ENCODE measurements around the gene HHAT. TPM values are rescaled to one million over a fixed set of nuclear protein-coding genes. Genes with fewer than 3 reads are reported as not detected.

HHAT gene
- total RNA-seq, 2 experiments from 2014 or later = 0.82 to 0.84 TPM

GRCh38 chr1:210465150-210465549, 136.4 kb downstream of the HHAT start:
- ChIA-PET POLR2A (interaction anchor here (0.5 to 1.0 kb wide), 2 partner anchors 92 to 125 kb away, joined by 3 to 4 read pairs; no protein-coding TSS in a partner anchor), CTCF (interaction anchor here (1.9 kb wide), 1 partner anchor 18 kb away, joined by 7 read pairs; no protein-coding TSS in a partner anchor)
- no peaks in the 10 kb centered on the region for H3K27me3 Mint-ChIP-seq
- no peak overlapping the region for H3K4me3 Mint-ChIP-seq
- no peak for ATAC-seq
- intact Hi-C loops (cut with DNase I, micrococcal nuclease) = loop anchor here (2.0 to 5.0 kb wide), 3 partner anchors 64 to 133 kb away; no protein-coding TSS in a partner anchor
- no peak overlapping the region for H3K27ac Mint-ChIP-seq
- no peak for DNase-seq
- H3K9me3 Mint-ChIP-seq (ENCODE audit: low read depth) = no peaks in the 10 kb centered on the region
- H3K36me3 Mint-ChIP-seq (ENCODE audit: low read depth) = no peaks in the 10 kb centered on the region
- H3K4me1 Mint-ChIP-seq = peaks cover 24% of the 10 kb centered on the region

- ChIA-PET CTCF (no interaction called here), POLR2A (no interaction called here)
- no peak overlapping the region for H3K27ac Mint-ChIP-seq
- no peak overlapping the region for H3K4me3 Mint-ChIP-seq
- intact Hi-C loops (cut with DNase I, micrococcal nuclease) = loop anchor here in 1 of 2 experiments (5.0 kb wide), 1 partner anchor 135 kb away; no protein-coding TSS in a partner anchor
- H3K36me3 Mint-ChIP-seq (ENCODE audit: low read depth) = no peaks in the 10 kb centered on the region
- H3K9me3 Mint-ChIP-seq (ENCODE audit: low read depth) = no peaks in the 10 kb centered on the region
- peaks cover 24% of the 10 kb centered on the region for H3K4me1 Mint-ChIP-seq
- DNase-seq (no peak), ATAC-seq (no peak)
- H3K27me3 Mint-ChIP-seq = no peaks in the 10 kb centered on the region
These were observed 138.8 kb downstream of the HHAT start for GRCh38 chr1:210467440-210468043.

- Mint-ChIP-seq H3K4me3 (no peak overlapping the region), H3K27me3 (no peaks in the 10 kb centered on the region), H3K27ac (no peak overlapping the region), H3K4me1 (peaks cover 11% of the 10 kb centered on the region), H3K9me3 (ENCODE audit: low read depth) (no peaks in the 10 kb centered on the region), H3K36me3 (ENCODE audit: low read depth) (no peaks in the 10 kb centered on the region)
- intact Hi-C loops (cut with DNase I, micrococcal nuclease) = loop anchor here in 1 of 2 experiments (5.0 kb wide), 1 partner anchor 137 kb away; no protein-coding TSS in a partner anchor
- POLR2A ChIA-PET = no interaction called here
- CTCF ChIA-PET = no interaction called here
- DNase-seq (no peak), ATAC-seq (no peak)
These were observed 140.7 kb downstream of the HHAT start for GRCh38 chr1:210469441-210469840.

DNA sequence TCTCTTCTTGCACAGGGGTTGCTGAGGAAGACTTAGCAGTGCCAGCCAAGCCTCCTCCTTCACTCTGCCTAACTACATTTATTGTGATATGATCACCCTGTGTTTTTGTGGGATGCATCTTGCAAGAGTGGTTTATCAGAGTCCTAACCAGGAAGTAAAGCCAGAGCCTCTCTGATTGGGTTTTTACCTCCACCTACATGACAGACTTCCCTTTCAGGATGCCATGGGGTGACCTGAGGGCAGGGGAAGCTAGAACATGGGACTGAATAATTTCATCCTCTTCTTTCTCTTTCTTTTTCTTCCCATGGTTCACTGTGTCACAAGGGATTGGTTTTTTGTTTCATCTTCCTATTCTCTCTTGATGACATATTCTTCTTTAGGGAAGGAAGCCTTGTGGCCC, 146.6 kb downstream of the HHAT start:
- ChIA-PET POLR2A (no interaction called here), CTCF (no interaction called here)
- ATAC-seq (no peak), DNase-seq (no peak)
- no peaks in the 10 kb centered on the region for H3K27me3 Mint-ChIP-seq
- H3K9me3 Mint-ChIP-seq (ENCODE audit: low read depth) = no peaks in the 10 kb centered on the region
- H3K4me3 Mint-ChIP-seq = no peak overlapping the region
- no peak overlapping the region for H3K27ac Mint-ChIP-seq
- no peaks in the 10 kb centered on the region for H3K4me1 Mint-ChIP-seq
- no peaks in the 10 kb centered on the region for H3K36me3 Mint-ChIP-seq (ENCODE audit: low read depth)
- intact Hi-C loops (cut with DNase I, micrococcal nuclease) = no loop called here

GRCh38 chr1:210475806-210476205, 147.1 kb downstream of the HHAT start:
- CTCF ChIA-PET = no interaction called here
- H3K27ac Mint-ChIP-seq = no peak overlapping the region
- no peaks in the 10 kb centered on the region for H3K36me3 Mint-ChIP-seq (ENCODE audit: low read depth)
- DNase-seq (no peak), ATAC-seq (no peak)
- H3K9me3 Mint-ChIP-seq (ENCODE audit: low read depth) = no peaks in the 10 kb centered on the region
- POLR2A ChIA-PET = no interaction called here
- no peaks in the 10 kb centered on the region for H3K27me3 Mint-ChIP-seq
- no peak overlapping the region for H3K4me3 Mint-ChIP-seq
- no peaks in the 10 kb centered on the region for H3K4me1 Mint-ChIP-seq
- intact Hi-C loops (cut with DNase I, micrococcal nuclease) = no loop called here

- Mint-ChIP-seq H3K27ac (no peak overlapping the region), H3K27me3 (no peaks in the 10 kb centered on the region), H3K4me1 (no peaks in the 10 kb centered on the region), H3K4me3 (no peak overlapping the region), H3K36me3 (ENCODE audit: low read depth) (no peaks in the 10 kb centered on the region), H3K9me3 (ENCODE audit: low read depth) (no peaks in the 10 kb centered on the region)
- ChIA-PET POLR2A (no interaction called here), CTCF (interaction anchor here (1.0 kb wide), 1 partner anchor 616 kb away, joined by 3 read pairs; no protein-coding TSS in a partner anchor)
- ATAC-seq (no peak), DNase-seq (no peak)
- intact Hi-C loops (cut with DNase I, micrococcal nuclease) = no loop called here
These were observed 148.0 kb downstream of the HHAT start for GRCh38 chr1:210476730-210477129.

- no peaks in the 10 kb centered on the region for H3K36me3 Mint-ChIP-seq (ENCODE audit: low read depth)
- no peak overlapping the region for H3K4me3 Mint-ChIP-seq
- intact Hi-C loops (cut with DNase I, micrococcal nuclease) = no loop called here
- no peaks in the 10 kb centered on the region for H3K27me3 Mint-ChIP-seq
- H3K27ac Mint-ChIP-seq = no peak overlapping the region
- H3K9me3 Mint-ChIP-seq (ENCODE audit: low read depth) = no peaks in the 10 kb centered on the region
- ATAC-seq = no peak
- ChIA-PET POLR2A (no interaction called here), CTCF (interaction anchor here (0.6 to 1.0 kb wide), 2 partner anchors 77 to 617 kb away, joined by 3 read pairs; no protein-coding TSS in a partner anchor)
- DNase-seq = no peak
- H3K4me1 Mint-ChIP-seq = no peaks in the 10 kb centered on the region
These were observed 148.7 kb downstream of the HHAT start for GRCh38 chr1:210477328-210477924.

- CTCF ChIA-PET = no interaction called here
These were observed 150.1 kb downstream of the HHAT start for GRCh38 chr1:210478820-210479219.

DNA sequence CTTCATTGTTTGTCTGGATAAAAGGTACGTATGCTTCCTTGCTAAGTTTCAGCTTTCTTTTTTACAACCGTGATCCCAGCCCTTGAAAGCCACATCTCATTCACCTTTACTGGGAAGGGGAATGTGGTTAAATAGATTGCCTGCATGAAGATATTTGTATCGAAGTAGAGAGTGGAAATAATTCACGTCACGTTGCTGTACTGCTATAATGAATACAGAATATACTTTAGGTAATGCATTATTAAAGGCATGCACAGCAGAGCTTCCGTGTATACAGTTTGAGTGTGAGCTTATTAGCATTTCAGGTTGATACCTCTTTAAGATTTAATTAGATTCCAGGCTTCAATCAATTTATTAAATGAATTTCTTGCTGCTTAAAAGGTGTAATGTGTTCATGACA, 153.8 kb downstream of the HHAT start:
- ATAC-seq (no peak), DNase-seq (no peak)
- Mint-ChIP-seq H3K4me1 (no peaks in the 10 kb centered on the region), H3K9me3 (ENCODE audit: low read depth) (no peaks in the 10 kb centered on the region), H3K27ac (no peak overlapping the region), H3K36me3 (ENCODE audit: low read depth) (no peaks in the 10 kb centered on the region), H3K27me3 (no peaks in the 10 kb centered on the region), H3K4me3 (no peak overlapping the region)
- POLR2A ChIA-PET = no interaction called here
- intact Hi-C loops (cut with DNase I, micrococcal nuclease) = no loop called here
- CTCF ChIA-PET = interaction anchor here (0.8 to 1.0 kb wide), 2 partner anchors 74 to 83 kb away, joined by 4 to 5 read pairs; no protein-coding TSS in a partner anchor

More at GRCh38 chr1:210478820-210479219, 150.1 kb downstream of the HHAT start:
- Mint-ChIP-seq H3K27me3 (no peaks in the 10 kb centered on the region), H3K9me3 (ENCODE audit: low read depth) (no peaks in the 10 kb centered on the region), H3K4me3 (no peak overlapping the region), H3K4me1 (no peaks in the 10 kb centered on the region), H3K36me3 (ENCODE audit: low read depth) (no peaks in the 10 kb centered on the region), H3K27ac (no peak overlapping the region)
- ATAC-seq (no peak), DNase-seq (no peak)
- intact Hi-C loops (cut with DNase I, micrococcal nuclease) = no loop called here
- POLR2A ChIA-PET = no interaction called here

DNA sequence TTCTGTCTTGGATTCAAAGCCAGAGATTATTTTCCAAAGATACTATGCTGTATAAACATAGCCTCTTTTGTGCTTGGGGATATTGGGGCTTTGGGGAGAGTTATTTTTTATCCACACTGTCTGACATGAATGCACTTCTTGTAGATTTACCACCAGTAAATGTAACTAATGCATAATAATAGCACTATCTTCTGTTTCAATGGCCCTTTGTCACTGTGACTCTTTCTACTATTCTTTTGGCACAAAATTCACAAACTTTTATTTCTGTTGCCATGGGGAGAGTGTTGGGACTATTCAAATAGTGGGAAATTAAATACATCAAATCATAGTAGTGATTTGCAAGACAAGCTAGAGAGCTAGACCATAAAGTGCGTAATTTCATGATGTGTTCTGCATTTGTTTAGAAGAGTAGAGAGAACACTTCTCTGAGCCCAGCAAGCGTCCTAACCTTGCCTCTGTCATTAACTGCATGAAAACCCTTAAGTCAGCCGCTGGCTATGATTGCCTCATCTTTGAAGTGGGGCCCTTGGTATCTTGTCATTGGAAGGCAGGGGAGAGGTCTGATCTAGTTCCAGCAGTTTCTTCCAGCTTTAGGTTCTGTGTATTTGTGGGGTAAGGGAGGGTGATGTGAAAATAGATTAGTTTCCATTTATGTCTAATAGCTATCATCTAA, 154.4 kb downstream of the HHAT start:
- no peaks in the 10 kb centered on the region for H3K4me1 Mint-ChIP-seq
- ChIA-PET CTCF (interaction anchor here (0.8 to 1.0 kb wide), 2 partner anchors 75 to 83 kb away, joined by 4 to 5 read pairs; no protein-coding TSS in a partner anchor), POLR2A (no interaction called here)
- H3K4me3 Mint-ChIP-seq = no peak overlapping the region
- no peak overlapping the region for H3K27ac Mint-ChIP-seq
- intact Hi-C loops (cut with DNase I, micrococcal nuclease) = no loop called here
- ATAC-seq = no peak
- no peak for DNase-seq
- no peaks in the 10 kb centered on the region for H3K36me3 Mint-ChIP-seq (ENCODE audit: low read depth)
- no peaks in the 10 kb centered on the region for H3K9me3 Mint-ChIP-seq (ENCODE audit: low read depth)
- no peaks in the 10 kb centered on the region for H3K27me3 Mint-ChIP-seq

- Mint-ChIP-seq H3K4me3 (no peak overlapping the region), H3K27me3 (no peaks in the 10 kb centered on the region), H3K27ac (no peak overlapping the region), H3K4me1 (no peaks in the 10 kb centered on the region), H3K9me3 (ENCODE audit: low read depth) (no peaks in the 10 kb centered on the region), H3K36me3 (ENCODE audit: low read depth) (no peaks in the 10 kb centered on the region)
- no peak for ATAC-seq
- intact Hi-C loops (cut with DNase I, micrococcal nuclease) = no loop called here
- ChIA-PET POLR2A (no interaction called here), CTCF (interaction anchor here (0.6 kb wide), 1 partner anchor 357 kb away, joined by 3 read pairs; no protein-coding TSS in a partner anchor)
- no peak for DNase-seq
These were observed 155.1 kb downstream of the HHAT start for GRCh38 chr1:210483821-210484220.

DNA sequence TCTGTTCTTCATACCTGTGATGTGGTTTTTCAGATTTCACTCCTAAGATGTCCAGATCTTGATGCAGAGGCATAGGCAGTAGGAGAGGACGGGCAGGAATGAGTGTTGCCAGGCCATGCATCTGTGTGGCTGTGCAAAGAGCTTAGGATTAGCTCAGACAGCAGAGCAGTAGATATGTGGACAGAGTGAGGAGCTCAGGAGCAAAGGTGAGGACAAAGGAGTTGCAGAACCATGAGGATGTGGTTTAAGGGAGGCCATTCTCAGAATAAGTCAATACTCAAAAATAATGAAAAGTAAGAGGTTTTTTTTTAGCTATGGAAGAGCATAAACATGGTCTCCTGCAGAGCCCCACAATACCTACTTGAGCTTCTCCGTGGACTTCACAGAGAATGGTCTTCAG, 158.3 kb downstream of the HHAT start:
- Mint-ChIP-seq H3K4me3 (no peak overlapping the region), H3K36me3 (ENCODE audit: low read depth) (no peaks in the 10 kb centered on the region), H3K9me3 (ENCODE audit: low read depth) (no peaks in the 10 kb centered on the region), H3K27me3 (no peaks in the 10 kb centered on the region), H3K4me1 (no peaks in the 10 kb centered on the region), H3K27ac (no peak overlapping the region)
- DNase-seq = no peak
- ATAC-seq = no peak
- intact Hi-C loops (cut with DNase I, micrococcal nuclease) = no loop called here
- CTCF ChIA-PET = interaction anchor here (0.6 kb wide), 1 partner anchor 211 kb away, joined by 3 read pairs; no protein-coding TSS in a partner anchor
- POLR2A ChIA-PET = no interaction called here

Measured in activated CD4-positive, alpha-beta T cell treated with anti-CD3 and anti-CD28 coated beads for 36 hours (primary cell).